Measurements from ENCODE around the gene WSCD2. TPM values are rescaled to one million over a fixed set of nuclear protein-coding genes. Genes with fewer than 3 reads are reported as not detected.

WSCD2 gene
- total RNA-seq, 2 donors from 2014 or later = 6.5 to 6.7 TPM

DNA sequence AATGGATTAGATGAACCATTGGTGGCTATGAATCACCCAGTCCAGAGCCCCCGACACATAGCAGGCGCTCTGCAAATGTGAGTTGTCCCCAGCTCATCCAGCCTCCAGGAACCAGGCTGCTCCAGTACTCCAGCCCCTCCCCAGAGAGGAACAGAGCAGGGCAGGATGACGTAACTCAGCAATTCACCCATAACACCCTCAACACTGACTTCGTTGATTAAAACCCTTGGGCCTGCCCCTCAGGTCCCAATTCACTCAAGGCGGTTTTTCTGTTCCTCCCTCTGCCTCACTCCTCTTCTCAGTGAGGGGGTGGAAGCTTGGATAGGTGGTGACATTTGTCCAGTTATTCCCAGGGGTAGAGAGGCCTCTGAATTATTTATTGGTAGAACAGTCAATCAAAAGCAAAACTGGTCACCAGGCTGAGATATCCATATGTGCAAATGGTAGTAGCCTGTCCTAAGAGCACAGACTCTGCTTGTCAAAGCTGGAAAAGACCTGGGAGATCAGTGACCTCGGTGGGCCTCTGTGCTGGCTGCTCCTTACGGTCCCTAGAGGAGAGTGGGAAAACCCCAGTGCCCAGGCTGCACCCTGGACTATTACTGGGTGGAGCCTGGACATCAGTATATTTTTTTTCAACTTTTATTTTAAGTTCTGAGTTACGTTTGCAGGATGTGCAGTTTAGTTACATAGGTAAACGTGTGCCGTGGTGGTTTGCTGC lies 113.1 kb downstream of the WSCD2 start:
- 64% methylated on average over 10 of the region's 10 CpGs for WGBS
- no peak overlapping the region for H3K4me3 ChIP-seq
- no peak overlapping the region for H3K27ac ChIP-seq
- TF ChIP-seq, protein P1, sequence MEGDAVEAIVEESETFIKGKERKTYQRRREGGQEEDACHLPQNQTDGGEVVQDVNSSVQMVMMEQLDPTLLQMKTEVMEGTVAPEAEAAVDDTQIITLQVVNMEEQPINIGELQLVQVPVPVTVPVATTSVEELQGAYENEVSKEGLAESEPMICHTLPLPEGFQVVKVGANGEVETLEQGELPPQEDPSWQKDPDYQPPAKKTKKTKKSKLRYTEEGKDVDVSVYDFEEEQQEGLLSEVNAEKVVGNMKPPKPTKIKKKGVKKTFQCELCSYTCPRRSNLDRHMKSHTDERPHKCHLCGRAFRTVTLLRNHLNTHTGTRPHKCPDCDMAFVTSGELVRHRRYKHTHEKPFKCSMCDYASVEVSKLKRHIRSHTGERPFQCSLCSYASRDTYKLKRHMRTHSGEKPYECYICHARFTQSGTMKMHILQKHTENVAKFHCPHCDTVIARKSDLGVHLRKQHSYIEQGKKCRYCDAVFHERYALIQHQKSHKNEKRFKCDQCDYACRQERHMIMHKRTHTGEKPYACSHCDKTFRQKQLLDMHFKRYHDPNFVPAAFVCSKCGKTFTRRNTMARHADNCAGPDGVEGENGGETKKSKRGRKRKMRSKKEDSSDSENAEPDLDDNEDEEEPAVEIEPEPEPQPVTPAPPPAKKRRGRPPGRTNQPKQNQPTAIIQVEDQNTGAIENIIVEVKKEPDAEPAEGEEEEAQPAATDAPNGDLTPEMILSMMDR (IDR thresholded peaks at IDR 0.05) = no peak
- TF ChIP-seq POLR2A (IDR thresholded peaks at IDR 0.05) (no peak), POLR2AphosphoS5 (IDR thresholded peaks at IDR 0.05) (no peak)
- no peaks in the 10 kb centered on the region for H3K9me3 ChIP-seq
- no peak for DNase-seq (ENCODE audit: low spot score)
- intact Hi-C loops (cut with DNase I) = no loop called here
- H3K4me1 ChIP-seq (replicated peaks) = no peaks in the 10 kb centered on the region
- H3K36me3 ChIP-seq = no peaks in the 10 kb centered on the region
- peaks cover 4% of the 10 kb centered on the region for H3K27me3 ChIP-seq (replicated peaks; ENCODE audit: insufficient read depth)

DNA sequence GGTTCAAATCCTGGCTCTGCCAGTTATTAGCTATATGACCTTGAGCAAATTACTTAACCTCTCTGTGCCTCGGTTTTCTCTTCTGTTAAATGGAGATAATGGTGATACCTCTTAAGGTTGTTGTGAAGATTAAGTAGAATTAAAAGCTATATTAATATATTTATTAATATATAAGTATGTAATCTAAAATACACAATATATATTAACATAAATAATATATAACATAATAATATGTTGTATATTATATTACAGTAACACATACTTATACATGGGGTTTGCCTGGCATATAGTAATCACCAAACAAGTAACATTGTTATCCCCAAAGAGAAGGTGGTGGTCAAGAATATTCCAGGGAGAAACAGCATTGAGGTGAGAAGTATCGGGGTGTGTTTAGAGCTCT lies 118.0 kb downstream of the WSCD2 start:
- H3K4me3 ChIP-seq = no peak overlapping the region
- TF ChIP-seq POLR2AphosphoS5 (IDR thresholded peaks at IDR 0.05) (no peak), POLR2A (IDR thresholded peaks at IDR 0.05) (no peak)
- TF ChIP-seq, protein P1 (IDR thresholded peaks at IDR 0.05) = no peak
- 86% methylated on average over 2 of the region's 2 CpGs for WGBS
- no peaks in the 10 kb centered on the region for H3K36me3 ChIP-seq
- no peak for DNase-seq (ENCODE audit: low spot score)
- no peak overlapping the region for H3K27ac ChIP-seq
- intact Hi-C loops (cut with DNase I) = no loop called here
- H3K27me3 ChIP-seq (replicated peaks; ENCODE audit: insufficient read depth) = no peaks in the 10 kb centered on the region
- H3K9me3 ChIP-seq = no peaks in the 10 kb centered on the region
- H3K4me1 ChIP-seq (replicated peaks) = no peaks in the 10 kb centered on the region

DNA sequence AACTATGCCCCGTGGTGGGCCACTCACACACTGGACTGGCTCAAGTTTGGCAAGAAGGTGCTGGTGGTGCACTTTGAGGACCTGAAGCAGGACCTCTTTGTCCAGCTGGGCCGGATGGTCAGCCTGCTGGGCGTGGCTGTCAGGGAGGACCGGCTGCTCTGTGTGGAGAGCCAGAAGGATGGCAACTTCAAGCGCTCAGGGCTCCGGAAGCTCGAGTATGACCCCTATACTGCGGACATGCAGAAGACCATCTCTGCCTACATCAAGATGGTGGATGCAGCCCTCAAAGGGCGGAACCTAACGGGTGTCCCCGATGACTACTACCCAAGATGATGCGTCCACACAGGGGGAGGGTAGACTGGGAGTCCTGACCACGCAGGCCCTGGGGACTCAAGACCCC lies 118.9 kb downstream of the WSCD2 start:
- 95% methylated on average over 12 of the region's 13 CpGs for WGBS
- no peaks in the 10 kb centered on the region for H3K27me3 ChIP-seq (replicated peaks; ENCODE audit: insufficient read depth)
- H3K4me3 ChIP-seq = no peak overlapping the region
- H3K36me3 ChIP-seq = no peaks in the 10 kb centered on the region
- no peak for DNase-seq (ENCODE audit: low spot score)
- TF ChIP-seq POLR2AphosphoS5 (IDR thresholded peaks at IDR 0.05) = no peak
- TF ChIP-seq, protein P1 (IDR thresholded peaks at IDR 0.05) = no peak
- no peak for TF ChIP-seq POLR2A (IDR thresholded peaks at IDR 0.05)
- intact Hi-C loops (cut with DNase I) = no loop called here
- no peaks in the 10 kb centered on the region for H3K9me3 ChIP-seq
- H3K4me1 ChIP-seq (replicated peaks) = no peaks in the 10 kb centered on the region
- H3K27ac ChIP-seq = no peak overlapping the region

DNA sequence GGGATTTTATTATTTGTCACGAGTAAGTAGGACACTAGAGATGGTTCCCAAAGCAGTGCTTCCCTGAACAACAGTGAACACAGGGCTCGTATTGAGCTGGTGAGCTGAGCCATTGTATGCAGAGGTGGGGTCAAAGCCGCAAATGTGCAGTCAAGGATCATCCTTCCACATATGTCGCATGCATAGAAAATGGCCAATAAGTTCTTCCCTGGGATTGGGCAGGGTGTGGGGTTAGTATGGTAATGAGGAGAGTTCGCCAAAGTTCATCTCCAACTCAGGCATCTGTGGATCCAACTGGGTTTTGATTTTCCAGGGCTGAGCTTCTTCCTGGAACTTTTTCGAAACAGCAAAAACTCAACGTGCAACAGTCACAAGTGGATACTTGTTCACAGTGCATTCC lies 123.4 kb downstream of the WSCD2 start:
- H3K4me1 ChIP-seq (replicated peaks) = no peaks in the 10 kb centered on the region
- no peak overlapping the region for H3K27ac ChIP-seq
- 73% methylated on average over 7 of the region's 7 CpGs for WGBS
- intact Hi-C loops (cut with DNase I) = no loop called here
- H3K27me3 ChIP-seq (replicated peaks; ENCODE audit: insufficient read depth) = no peaks in the 10 kb centered on the region
- H3K4me3 ChIP-seq = no peak overlapping the region
- TF ChIP-seq, protein P1 (IDR thresholded peaks at IDR 0.05) = no peak
- no peak for TF ChIP-seq POLR2A (IDR thresholded peaks at IDR 0.05)
- no peak for TF ChIP-seq POLR2AphosphoS5 (IDR thresholded peaks at IDR 0.05)
- H3K9me3 ChIP-seq = no peaks in the 10 kb centered on the region
- no peak for DNase-seq (ENCODE audit: low spot score)
- H3K36me3 ChIP-seq = no peaks in the 10 kb centered on the region

DNA sequence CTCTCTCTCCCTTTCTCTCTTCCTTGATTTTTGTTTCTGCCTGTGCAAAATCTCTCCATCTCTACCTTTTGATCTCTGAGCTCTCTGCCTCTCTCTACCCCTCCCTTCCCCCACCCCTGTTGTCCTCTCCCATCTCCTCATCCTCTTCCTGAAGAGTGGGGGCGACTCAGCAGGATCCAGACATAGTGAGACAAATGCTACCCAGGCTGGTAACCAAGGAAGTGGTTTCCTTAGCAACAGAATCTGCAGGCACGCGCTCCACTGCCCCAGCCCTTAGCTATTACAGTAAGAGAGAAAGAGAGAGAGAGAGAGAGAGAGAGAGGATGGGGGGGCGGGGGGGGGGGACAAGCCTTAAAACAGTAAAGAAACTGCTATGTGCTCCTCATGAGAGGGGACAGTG lies 124.5 kb downstream of the WSCD2 start:
- Histone ChIP-seq H3K27me3 (replicated peaks; ENCODE audit: insufficient read depth) (no peaks in the 10 kb centered on the region), H3K4me3 (no peak overlapping the region), H3K36me3 (no peaks in the 10 kb centered on the region), H3K9me3 (no peaks in the 10 kb centered on the region), H3K4me1 (replicated peaks) (no peaks in the 10 kb centered on the region), H3K27ac (no peak overlapping the region)
- intact Hi-C loops (cut with DNase I) = no loop called here
- 8% methylated on average over 4 of the region's 4 CpGs for WGBS
- no peak for TF ChIP-seq POLR2A (IDR thresholded peaks at IDR 0.05)
- TF ChIP-seq POLR2AphosphoS5 (IDR thresholded peaks at IDR 0.05) = no peak
- TF ChIP-seq, protein P1 (IDR thresholded peaks at IDR 0.05) = no peak
- DNase-seq (ENCODE audit: low spot score) = no peak

Data from prostate gland (tissue), 2 donors.